ENCODE data around the gene IFNA2.

DNA sequence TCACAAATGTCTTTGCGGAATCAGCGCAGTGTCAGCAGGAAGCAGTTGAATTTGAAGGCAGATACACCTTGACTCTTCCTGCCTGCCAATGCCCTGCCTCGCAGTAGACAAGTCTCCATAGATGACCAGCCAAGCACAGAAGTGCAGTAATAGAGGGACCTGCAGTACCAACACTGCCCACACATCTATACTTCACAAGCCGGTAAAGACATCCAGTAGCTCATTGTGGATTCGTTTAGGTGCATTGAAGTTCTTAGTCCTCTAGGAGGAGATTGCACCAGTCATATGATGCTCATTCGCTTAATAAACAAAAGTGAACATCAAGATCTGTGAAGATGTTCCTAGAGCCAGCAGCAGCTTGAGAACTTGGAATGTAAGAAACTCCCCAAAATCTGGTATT is 7.1 kb upstream of the IFNA2 start:
- TF ChIP-seq, protein P1, sequence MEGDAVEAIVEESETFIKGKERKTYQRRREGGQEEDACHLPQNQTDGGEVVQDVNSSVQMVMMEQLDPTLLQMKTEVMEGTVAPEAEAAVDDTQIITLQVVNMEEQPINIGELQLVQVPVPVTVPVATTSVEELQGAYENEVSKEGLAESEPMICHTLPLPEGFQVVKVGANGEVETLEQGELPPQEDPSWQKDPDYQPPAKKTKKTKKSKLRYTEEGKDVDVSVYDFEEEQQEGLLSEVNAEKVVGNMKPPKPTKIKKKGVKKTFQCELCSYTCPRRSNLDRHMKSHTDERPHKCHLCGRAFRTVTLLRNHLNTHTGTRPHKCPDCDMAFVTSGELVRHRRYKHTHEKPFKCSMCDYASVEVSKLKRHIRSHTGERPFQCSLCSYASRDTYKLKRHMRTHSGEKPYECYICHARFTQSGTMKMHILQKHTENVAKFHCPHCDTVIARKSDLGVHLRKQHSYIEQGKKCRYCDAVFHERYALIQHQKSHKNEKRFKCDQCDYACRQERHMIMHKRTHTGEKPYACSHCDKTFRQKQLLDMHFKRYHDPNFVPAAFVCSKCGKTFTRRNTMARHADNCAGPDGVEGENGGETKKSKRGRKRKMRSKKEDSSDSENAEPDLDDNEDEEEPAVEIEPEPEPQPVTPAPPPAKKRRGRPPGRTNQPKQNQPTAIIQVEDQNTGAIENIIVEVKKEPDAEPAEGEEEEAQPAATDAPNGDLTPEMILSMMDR (IDR thresholded peaks at IDR 0.05; ENCODE audit: poor library complexity) = peak; percentile 14
- TF ChIP-seq EZH2 (IDR thresholded peaks at IDR 0.05; ENCODE audit: borderline replicate concordance) (no peak), EZH2phosphoT487 (IDR thresholded peaks at IDR 0.05; ENCODE audit: low read depth, severe bottlenecking, unreplicated experiment) (no peak)
